HG03025 (cell line): Measurements from ENCODE around the gene RAD23A.
A peak's percentile ranks its signal among the peaks of the same experiment; 100 is the strongest.
"Not testable (repeated sequence)": the region's sequence is repeated elsewhere in the genome, so short reads cannot be mapped to it uniquely, and the experiment has no call there.

Source experiments
- ATAC-seq: cut with Tn5 transposase; IDR thresholded peaks from one replicate; pipeline ENCODE4 v1.9.1; 2021; ENCODE audit warnings: mild to moderate bottlenecking, moderate library complexity; ENCODE audit not compliant: unreplicated experiment, low FRiP score

Gene RAD23A

DNA sequence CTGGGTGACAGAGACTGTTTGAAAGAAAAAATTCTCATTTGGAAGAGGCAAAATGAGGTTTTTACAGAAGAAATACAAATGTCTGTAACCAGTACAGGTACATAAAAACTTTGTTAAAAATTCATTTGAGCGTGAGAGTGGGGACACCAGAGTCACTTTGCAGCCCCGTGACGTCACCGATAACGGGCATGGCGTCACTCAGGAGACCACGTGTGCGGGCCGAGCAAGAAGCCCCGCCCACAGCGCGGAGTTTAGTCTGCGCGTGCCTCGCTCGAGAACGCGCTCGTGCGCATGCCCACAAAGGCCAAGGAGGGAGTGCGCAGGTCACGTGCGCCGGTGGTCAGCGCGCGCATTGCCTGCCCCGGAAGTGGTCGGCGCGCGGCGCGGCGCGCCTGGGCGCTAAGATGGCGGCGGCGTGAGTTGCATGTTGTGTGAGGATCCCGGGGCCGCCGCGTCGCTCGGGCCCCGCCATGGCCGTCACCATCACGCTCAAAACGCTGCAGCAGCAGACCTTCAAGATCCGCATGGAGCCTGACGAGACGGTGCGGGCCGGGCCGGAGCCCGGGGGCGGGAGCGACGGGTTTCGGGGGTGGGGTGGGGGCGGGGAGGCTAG is at the start of gene RAD23A:
Gene RAD23A, plus strand, starts transcription at position 384 of the 613 bp plus-strand sequence. Its CDS starts 87 bp downstream, at position 471.
- peak; percentile 70 for ATAC-seq

DNA sequence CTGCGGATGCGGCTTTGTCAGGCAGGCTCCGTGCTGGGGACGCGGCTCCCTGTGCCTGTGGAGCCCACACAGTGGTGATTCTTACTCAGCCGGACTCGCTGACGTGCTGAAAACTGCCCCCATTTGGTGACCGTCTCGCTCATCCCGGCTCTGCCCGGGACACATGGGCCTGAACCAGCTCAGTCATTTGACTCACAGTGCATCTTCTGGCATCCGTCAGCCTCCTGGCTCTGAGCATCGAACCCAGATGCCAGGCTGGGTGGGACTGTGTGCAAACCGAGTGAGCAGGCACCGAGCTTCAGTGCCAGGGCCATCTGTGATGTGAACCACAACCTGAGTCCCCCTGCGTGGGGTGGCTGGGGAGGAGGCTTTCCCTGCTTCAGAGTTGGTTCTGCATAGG is 49.2 kb upstream of the RAD23A start:
- ATAC-seq, result no peak

DNA sequence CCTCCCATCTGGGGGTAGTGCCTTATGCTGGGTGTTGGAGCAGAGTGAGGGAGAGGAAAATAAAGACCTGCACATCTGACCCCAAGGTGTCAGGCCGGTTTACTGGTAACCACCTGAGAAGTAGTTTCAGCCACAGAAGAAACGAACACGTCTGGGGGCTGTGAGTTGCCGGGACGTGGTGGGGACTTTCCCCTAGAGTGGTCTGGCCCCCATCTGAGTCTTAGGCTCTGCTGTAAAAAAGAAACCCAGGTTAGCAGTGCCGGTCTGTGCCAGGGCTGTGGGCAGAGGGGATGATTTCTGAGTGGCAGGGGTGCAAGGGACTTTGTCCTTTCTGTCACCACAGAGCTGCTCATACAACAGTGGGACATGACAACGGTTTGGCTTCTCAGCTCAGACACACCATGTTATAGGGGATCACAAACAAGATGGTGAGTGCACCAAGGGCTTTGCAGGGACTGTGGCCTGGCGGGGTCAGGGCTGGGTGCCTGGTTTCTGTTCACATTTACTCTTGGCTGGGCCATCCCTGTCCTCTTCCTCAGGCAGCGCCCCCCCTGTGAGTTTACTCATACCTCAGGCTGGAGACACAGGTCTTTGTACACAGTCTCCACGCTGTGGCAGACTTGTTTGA is 45.7 kb upstream of the RAD23A start:
- no peak for ATAC-seq

DNA sequence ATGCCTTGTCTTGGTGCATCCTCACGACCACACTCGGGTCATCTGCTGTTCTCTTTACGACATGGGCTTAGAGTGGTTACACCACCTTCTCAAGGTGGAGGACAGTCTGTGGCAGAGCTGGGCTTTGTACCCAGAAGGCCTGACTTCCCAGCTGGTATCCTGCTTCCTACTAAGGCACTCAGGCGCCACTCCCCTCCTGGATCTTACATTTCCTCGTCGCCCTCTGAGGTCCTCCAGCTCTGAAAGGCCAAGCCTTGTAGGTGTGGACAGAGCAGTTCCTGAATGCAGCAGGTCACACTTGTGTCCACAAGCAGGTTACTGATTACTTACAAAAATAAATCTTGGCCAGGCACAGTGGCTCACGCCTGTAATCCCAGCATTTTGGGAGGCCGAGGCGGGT is 38.5 kb upstream of the RAD23A start:
- no peak for ATAC-seq

DNA sequence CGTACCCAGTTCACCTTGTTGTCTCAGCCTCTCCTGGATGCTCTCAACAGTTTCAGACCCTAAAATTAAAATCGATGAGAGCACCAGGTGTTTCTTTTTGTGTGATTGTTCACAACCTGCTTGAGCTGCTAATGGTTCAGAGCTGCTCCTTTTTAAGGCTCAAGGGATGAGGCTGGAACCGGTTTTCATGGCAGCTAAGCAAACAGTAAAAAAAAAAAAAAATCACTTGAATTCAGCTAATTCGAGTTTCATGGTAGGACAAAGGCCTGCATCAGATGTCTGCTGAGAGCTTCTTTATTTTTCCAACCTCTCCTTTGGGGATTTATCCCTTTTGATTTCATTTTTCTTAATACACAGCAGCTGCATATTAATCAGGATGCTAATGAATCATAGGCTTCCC is 33.1 kb upstream of the RAD23A start:
- no peak for ATAC-seq

DNA sequence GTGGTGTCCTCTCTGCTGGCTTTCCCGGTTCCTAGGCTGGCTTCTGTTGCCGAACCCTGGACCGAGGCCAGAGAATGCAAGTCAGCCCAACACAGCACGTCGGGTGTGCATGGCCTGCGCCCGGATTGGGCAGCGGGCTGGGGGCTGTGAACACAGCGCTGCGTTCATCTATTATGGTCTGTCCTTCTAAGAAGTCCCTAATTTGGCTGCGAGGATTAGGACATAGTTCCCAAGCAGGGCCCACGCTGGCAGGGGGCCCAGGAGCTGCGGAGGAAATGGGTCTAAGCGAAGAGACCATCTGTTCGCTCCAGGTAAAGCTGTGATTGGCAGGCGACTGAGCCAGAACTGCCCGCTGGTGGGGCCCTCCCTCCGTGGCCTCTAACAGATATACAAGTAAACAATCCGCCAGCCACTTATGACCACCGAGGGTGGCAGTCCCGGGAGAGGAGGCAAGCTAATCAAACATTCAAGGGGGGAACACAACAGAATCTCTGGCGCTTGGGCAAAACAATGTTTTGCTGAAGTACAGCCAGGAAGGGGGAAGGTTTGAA is 32.6 kb upstream of the RAD23A start:
- ATAC-seq, result no peak

DNA sequence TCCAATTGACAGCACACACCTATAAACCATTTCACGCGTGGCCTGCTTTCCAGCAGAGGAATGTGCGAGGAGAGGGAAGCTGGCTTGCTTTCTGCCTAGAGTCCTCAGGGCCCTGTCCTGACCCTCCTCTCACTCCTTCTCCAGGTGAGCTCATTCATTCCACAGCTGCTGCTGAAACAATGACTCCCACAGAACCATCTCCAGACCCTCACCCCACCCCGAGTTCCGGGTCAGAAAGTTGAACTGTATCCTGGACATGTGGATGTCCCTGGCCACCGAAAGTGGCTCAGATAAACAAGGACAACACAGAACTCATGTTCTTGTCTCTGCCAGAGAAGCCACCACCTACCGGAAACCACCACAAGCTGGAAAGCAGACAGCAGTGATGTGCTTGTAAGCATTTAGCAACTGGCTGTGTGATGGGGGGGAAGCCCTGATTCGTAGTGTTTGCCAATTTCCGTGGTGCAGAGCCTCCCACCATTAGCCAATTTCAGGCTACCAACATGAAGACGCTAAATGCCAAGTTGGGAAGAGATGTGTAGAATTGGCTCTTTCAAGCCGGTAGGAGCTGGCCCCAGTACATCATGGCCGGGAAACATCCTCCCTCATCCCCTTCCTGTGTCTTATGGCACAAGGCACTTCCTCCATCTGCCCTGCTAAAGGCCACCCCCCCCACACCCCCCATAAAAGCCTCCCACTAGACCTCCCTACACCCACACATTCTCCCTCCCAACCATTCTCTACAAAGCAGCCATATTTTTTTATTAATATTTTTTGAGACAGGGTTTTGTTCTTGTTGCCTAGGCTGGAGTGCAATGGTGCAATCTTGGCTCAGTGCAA is 31.6 kb upstream of the RAD23A start:
- no peak for ATAC-seq

DNA sequence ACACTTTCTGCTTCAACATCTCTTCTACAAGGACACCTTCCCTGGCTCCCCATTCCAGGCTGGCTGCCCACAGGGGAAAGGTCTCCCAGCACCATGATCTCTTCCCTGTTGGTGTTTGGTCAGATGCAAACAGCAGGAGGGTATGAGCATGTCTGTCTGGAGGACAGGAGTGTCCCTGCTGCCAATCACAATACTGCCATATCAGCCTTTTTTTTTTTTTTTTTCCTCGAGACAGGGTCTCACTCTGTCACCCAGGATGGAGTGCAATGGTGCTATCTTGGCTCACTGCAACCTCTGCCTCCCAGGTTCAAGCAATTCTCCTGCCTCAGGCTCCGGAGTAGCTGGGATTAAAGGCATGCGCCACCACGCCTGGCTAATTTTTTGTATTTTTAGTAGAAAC is 29.8 kb upstream of the RAD23A start:
- ATAC-seq, result not testable (repeated sequence)

DNA sequence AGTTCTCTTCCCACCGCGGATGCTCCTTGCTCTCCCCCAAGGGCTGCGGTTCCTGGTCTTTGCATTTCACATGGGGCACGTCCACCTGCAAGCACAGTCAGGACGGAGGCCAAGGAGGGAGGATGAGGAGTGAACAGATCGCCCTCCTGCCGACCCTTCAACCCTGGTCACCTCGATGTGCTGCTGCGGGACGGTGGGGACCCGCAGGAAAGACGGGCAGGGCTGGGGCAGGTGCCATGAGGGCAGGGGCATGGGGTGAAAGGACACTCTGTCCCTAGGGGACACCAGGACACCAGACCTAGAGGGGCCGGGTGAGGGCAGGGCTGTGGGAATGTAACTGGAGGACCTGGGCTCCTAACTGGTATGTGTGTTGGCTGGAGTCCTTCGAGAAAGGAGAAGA is 27.4 kb upstream of the RAD23A start:
- no peak for ATAC-seq

DNA sequence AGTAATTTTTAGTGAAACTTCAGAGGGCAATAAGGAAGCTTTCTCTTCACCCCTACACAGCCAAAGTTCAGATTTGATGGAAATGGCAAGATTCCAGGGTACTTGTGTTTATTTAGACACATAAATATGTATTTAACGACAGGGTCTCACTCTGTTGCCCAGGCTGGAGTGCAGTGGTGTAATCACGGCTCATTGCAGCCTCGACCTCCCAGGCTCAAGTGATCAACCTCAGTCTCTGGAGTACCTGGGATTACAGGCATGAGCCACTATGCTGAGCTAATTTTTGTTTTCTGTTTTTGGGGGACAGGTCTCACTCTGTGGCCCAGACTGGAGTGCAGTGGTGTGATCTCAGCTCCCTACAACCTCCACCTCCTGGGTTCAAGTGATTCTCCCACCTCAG is 24.6 kb upstream of the RAD23A start:
- no peak for ATAC-seq

DNA sequence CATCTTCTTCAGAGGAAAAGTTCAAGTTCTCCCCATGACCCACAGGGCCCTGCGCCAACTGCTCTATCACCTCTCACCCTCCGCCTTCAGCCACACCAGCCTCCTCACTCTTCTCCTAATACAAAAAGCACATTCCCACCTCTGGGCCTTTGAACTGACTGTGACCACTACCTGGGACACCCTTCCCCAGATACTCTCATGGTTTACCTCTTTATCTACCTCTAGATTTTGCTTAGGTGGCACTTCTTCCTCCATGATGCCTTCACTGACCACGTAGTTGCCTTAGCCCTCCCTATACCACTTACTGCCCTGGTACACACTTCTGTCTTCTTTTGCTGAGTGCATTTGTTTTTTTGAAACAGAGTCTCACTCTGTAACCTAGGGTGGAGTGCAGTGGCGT is 22.7 kb upstream of the RAD23A start:
- ATAC-seq, result no peak

DNA sequence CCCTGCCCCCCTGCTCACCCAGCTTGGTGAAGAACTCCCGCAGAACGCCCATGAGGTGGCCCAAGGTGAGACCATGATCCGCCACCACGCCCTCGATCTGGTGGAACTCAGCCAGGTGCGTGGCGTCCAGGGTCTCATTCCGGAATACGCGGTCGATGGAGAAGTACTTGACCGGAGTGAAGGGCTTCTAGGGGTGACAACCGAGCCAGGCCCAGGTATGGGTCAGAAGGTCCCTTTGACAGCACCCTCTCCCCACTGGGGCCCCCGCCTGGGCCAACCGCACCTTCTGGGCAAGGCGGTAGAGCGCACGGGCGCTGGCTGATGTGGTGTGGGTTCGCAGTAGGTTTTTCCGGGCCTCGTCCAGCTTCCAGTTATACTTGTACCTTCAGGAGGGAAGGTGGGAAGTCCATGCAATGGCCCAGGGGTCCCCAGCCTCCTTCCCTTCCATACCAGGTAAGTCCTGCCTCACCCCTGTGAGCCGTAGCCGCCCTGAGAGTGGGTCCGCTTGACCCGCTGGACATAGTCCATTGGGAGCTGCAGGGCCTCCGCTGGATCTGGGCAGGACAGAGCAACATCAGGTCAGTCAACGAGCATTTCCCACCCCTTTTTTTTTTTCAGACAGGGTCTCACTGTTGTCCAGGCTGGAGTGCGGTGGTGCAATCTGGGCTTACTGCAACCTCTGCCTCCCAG is 20.9 kb upstream of the RAD23A start:
- no peak for ATAC-seq

DNA sequence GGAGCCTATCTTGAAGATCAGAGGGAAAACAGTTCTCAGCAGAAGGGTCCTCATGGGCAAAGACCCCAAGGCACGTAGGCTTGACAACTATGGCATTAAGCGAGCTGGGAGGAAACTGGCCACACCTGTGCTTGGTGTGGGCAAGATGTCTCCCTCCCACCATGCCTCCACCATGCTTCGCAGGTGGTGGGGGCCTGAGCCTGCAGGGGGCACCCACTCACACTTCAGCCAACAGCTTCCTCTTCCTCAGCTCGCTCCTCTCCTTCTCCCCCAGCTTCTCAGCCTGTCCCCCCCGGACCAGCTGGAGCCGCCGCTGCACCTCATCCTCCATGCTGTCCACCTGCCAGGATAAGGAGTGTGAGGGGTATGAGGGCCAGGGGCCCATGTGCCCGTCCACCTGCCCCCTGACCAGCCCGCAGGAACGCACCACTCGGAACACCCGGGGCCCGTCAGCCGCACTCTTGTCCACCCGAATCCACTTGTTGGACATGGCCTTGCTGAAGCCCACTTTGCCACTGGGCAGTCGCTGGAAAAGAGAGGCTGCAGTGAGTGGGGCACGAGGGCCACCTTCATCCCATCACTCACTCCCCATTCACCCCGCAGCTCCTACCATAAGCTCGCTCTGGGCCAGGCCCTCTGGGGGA is 15.5 kb upstream of the RAD23A start:
- no peak for ATAC-seq

DNA sequence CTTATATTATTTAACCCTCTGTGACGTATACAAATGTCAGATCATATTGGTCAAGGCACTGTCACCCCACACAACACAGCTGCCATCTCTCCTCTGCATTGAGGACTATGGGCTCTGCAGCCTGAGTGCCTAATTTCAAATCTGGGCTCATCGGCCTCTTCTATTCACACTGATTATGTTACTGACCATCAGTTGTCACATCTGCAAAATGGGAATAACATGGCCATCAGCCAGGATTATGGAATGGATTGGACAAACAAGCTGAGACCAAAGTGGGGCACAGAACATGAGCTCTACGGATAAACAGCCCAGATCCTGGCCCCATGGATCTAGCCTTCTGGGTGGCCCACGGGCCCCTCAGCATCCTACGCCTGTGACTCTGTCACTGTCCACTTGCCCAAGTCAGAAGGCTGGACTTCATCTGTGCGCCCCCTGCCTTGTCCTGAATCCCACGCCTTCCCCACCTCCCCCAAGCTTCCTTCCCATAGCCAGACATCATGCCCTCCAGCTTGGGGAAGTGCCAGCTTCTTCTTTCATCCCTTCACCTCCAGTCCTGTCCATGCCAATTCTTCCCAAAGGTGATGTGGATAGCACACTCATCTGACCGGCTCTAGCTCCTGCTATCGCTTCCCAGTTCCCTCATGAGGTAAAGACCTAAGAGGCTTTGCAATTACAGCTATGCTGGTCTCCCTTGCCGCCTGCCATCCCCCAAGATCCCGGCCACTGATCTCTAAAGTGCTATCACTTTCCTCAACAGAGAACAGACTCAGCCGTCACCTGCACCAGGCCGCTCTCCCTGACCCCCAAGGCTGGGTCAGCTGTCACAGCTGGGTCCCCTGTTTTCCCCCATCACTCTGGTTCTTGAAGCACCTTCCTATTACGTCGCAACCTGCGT is 13.0 kb upstream of the RAD23A start:
- ATAC-seq, result no peak

DNA sequence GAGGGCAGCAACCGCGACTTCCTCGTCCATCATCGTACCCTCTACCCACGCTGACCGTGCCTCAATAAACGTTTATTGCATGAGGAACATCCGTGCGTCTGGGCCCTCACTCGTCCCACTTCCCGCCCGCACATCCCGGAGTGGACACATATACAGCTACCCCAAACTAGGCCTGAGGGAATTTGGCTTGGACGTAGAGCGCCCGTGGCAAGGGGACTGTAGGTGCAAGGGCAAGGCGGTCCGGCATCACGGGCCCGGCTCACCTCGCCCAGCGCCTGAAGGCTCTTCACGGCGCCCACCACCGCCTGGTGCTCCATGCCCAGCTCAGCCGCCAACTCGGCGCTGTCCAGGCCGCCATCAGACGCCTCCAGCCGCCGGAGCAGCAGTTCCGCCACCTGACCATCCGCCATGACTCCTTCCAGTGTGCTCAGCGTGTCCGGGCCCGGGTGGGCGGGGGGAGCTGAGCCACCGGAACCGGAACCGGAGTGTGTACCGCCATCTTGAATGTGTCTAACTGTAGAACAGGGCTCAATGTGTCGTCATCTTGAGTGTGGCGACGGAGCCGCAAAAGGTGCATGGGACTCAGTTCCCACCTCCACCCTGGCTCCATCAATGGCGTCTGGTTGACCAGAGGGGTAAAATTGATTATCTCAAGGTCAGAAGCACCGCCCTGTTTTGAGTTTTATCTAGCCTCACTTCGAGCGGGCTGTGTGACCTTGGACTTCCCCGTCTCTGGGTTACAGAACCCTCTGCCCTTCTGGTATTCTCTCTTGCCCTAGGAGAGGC is 12.2 kb upstream of the RAD23A start, which contains the start of gene FARSA:
Gene FARSA, minus strand, starts transcription at position 425 of the 786 bp plus-strand sequence. Its CDS starts 15 bp downstream, at position 410.
- ATAC-seq, result no peak

DNA sequence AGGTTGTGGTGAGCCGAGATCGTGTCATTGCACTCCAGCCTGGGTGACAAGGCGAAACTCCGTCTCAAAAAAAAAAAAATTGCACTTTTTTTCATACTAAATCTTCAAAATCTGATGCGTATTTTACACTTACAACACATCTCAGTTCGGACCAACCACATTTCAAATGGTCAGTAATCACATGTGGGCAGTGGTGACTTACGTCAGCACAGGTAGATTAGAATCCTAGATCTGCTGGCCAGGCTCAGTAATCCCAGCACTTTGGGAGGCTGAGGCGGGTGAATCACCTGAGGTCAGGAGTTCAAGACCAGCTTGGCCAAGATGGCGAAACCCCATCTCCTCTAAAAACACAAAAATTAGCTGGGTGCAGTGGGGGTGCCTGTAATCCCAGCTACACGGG is 10.6 kb upstream of the RAD23A start:
- no peak for ATAC-seq

DNA sequence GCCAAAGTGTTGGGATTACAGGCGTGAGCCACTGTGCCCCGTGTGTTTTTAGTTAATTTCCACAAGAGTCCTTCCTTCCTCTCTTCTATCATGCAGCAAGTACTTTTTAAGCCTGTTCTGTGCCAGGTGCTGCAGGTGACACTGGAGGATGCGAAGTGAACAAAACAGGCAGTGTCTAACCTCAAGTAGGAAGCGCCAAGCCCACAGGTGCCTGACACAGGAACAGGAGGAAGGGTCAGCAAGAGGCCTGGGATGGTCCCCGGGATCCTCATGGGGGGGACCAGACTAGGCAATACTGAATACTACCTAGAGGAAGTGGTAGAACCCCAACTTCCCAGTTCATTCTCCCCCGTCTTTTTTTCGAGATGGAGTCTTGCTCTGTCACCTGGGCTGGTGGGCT is 9.1 kb upstream of the RAD23A start:
- no peak for ATAC-seq
